H1 (cell line): ENCODE measurements around the gene GATB.

Source experiments
- CBX5 ChIP-seq: fragments of 300-800, 300-1000 bp; sonication (generic); IDR thresholded peaks from 2 replicates; pipeline ENCODE4 v1.7.1; 2016; ENCODE audit warnings: antibody characterized with exemption, low read length, low read depth
- CHD2 ChIP-seq: IDR thresholded peaks from 2 replicates; pipeline ENCODE4 v1.6.1; 2012; ENCODE audit warnings: low read length, improper control_type of control experiment
- FOSL1 ChIP-seq: IDR thresholded peaks from 2 replicates; pipeline ENCODE4 v1.6.1; 2011; ENCODE audit warnings: mild to moderate bottlenecking, low read depth, low read length, moderate library complexity; ENCODE audit not compliant: insufficient read depth
- HDAC2 ChIP-seq, 2 experiments: fragments of 300-600 bp in 1 of 2; sonication (generic) in 1 of 2; IDR thresholded peaks; 2 replicates each; pipeline ENCODE4 v1.6.1; 2011 to 2012; ENCODE audit warnings: low read depth in 2 of 2, low read length in 2 of 2, mild to moderate bottlenecking in 2 of 2, moderate library complexity in 2 of 2, borderline replicate concordance in 1 of 2, inconsistent platforms in 1 of 2
- JUN ChIP-seq: IDR thresholded peaks from 2 replicates; pipeline ENCODE4 v1.6.1; 2011; ENCODE audit warnings: low read depth, mild to moderate bottlenecking, improper control_type of control experiment, low read length
- MAFK ChIP-seq: IDR thresholded peaks from 2 replicates; pipeline ENCODE4 v1.6.1; 2012; ENCODE audit warnings: low read depth, mild to moderate bottlenecking, improper control_type of control experiment, low read length
- POLR2A ChIP-seq, 2 experiments: IDR thresholded peaks; 1 replicate in 1 of 2; 2 replicates in 1 of 2; pipeline ENCODE4 v1.6.1; 2011; ENCODE audit warnings: low read depth in 2 of 2, low read length in 2 of 2, mild to moderate bottlenecking in 2 of 2; ENCODE audit errors: control extremely low read depth in 1 of 2
- POLR2AphosphoS5 ChIP-seq: IDR thresholded peaks from 2 replicates; pipeline ENCODE4 v1.6.1; 2011; ENCODE audit warnings: low read depth, low read length
- SAP30 ChIP-seq: fragments of 300-600 bp; sonication (generic); IDR thresholded peaks from 2 replicates; pipeline ENCODE4 v1.7.1; 2012; ENCODE audit warnings: low read length, moderate library complexity, mild to moderate bottlenecking, inconsistent platforms; ENCODE audit not compliant: insufficient read depth, insufficient replicate concordance
- TF ChIP-seq, protein P1 (sequence below), 3 experiments: IDR thresholded peaks; 1 replicate in 2 of 3; 2 replicates in 1 of 3; pipeline versions ENCODE4 v1.5.1 to v1.6.1; 2011; ENCODE audit warnings: low read length in 3 of 3, mild to moderate bottlenecking in 3 of 3, inconsistent platforms in 2 of 3, low read depth in 1 of 3, moderate library complexity in 1 of 3; ENCODE audit not compliant: insufficient read depth in 1 of 3; ENCODE audit errors: control extremely low read depth in 1 of 3
- TF ChIP-seq, protein P2 (sequence below): IDR thresholded peaks from 2 replicates; pipeline ENCODE4 v1.6.1; 2012; ENCODE audit warnings: low read length, inconsistent platforms
- TF ChIP-seq, protein P3 (sequence below): IDR thresholded peaks from 2 replicates; pipeline ENCODE4 v1.6.1; 2011; ENCODE audit warnings: low read depth, mild to moderate bottlenecking, low read length; ENCODE audit not compliant: insufficient read depth

GRCh38 chr4:151627491-151627890, 133.3 kb downstream of the GATB start:
- TF ChIP-seq MAFK = no peak
- TF ChIP-seq CBX5 = no peak
- no peak for TF ChIP-seq HDAC2 (IDR thresholded peaks at IDR 0.05; ENCODE audit: borderline replicate concordance in 1 of 2, low read depth in 2 of 2, low read length in 2 of 2)
- TF ChIP-seq, protein P1, sequence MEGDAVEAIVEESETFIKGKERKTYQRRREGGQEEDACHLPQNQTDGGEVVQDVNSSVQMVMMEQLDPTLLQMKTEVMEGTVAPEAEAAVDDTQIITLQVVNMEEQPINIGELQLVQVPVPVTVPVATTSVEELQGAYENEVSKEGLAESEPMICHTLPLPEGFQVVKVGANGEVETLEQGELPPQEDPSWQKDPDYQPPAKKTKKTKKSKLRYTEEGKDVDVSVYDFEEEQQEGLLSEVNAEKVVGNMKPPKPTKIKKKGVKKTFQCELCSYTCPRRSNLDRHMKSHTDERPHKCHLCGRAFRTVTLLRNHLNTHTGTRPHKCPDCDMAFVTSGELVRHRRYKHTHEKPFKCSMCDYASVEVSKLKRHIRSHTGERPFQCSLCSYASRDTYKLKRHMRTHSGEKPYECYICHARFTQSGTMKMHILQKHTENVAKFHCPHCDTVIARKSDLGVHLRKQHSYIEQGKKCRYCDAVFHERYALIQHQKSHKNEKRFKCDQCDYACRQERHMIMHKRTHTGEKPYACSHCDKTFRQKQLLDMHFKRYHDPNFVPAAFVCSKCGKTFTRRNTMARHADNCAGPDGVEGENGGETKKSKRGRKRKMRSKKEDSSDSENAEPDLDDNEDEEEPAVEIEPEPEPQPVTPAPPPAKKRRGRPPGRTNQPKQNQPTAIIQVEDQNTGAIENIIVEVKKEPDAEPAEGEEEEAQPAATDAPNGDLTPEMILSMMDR (IDR thresholded peaks at IDR 0.05; ENCODE audit: control extremely low read depth in 1 of 3, insufficient read depth in 1 of 3, low read depth in 1 of 3, low read length in 3 of 3) = no peak
- no peak for TF ChIP-seq POLR2AphosphoS5
- TF ChIP-seq, protein P2, sequence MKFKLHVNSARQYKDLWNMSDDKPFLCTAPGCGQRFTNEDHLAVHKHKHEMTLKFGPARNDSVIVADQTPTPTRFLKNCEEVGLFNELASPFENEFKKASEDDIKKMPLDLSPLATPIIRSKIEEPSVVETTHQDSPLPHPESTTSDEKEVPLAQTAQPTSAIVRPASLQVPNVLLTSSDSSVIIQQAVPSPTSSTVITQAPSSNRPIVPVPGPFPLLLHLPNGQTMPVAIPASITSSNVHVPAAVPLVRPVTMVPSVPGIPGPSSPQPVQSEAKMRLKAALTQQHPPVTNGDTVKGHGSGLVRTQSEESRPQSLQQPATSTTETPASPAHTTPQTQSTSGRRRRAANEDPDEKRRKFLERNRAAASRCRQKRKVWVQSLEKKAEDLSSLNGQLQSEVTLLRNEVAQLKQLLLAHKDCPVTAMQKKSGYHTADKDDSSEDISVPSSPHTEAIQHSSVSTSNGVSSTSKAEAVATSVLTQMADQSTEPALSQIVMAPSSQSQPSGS = no peak
- TF ChIP-seq, protein P3, sequence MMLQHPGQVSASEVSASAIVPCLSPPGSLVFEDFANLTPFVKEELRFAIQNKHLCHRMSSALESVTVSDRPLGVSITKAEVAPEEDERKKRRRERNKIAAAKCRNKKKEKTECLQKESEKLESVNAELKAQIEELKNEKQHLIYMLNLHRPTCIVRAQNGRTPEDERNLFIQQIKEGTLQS = no peak
- TF ChIP-seq POLR2A (IDR thresholded peaks at IDR 0.05; ENCODE audit: control extremely low read depth in 1 of 2, low read depth in 2 of 2, low read length in 2 of 2) = no peak
- TF ChIP-seq SAP30 = no peak
- no peak for TF ChIP-seq JUN
- no peak for TF ChIP-seq FOSL1
- no peak for TF ChIP-seq CHD2
